Keratinocyte (primary cell): ENCODE measurements around the gene SPEM2. TPM values are rescaled to one million over a fixed set of nuclear protein-coding genes. Genes with fewer than 3 reads are reported as not detected.

ENCODE experiments used
- DNase-seq: peaks from one replicate; pipeline ENCODE4 v3.0.0-alpha.2; 2011; ENCODE audit warnings: low read depth, missing footprints, low spot score
- FAIRE-seq: peaks from 2 replicates; lab custom pipeline; 2011; peaks lifted over from hg19 to GRCh38; lab: Jason Lieb, UNC
- H2AFZ ChIP-seq: 2 replicates; pipeline ENCODE4 v1.6.0; 2012; ENCODE audit warnings: low read length, control low read depth, inconsistent platforms; ENCODE audit not compliant: control insufficient read depth
- H3K27ac ChIP-seq: 2 replicates; pipeline ENCODE4 v1.5.1; 2011; ENCODE audit warnings: low read length; ENCODE audit not compliant: control insufficient read depth, insufficient read depth
- H3K27me3 ChIP-seq: 3 replicates; pipeline ENCODE4 v1.6.0; 2011; ENCODE audit warnings: low read length; ENCODE audit not compliant: control insufficient read depth, insufficient read depth; ENCODE audit errors: extremely low read depth
- H3K36me3 ChIP-seq, 2 experiments: 2 replicates in 1 of 2; 3 replicates in 1 of 2; pipeline ENCODE4 v1.5.1; 2011; ENCODE audit warnings: low read length in 2 of 2, mild to moderate bottlenecking in 1 of 2; ENCODE audit not compliant: control insufficient read depth in 2 of 2, insufficient read depth in 2 of 2; ENCODE audit errors: extremely low read depth in 1 of 2
- H3K4me1 ChIP-seq: 3 replicates; pipeline ENCODE4 v1.5.1; 2011; ENCODE audit warnings: low read length; ENCODE audit not compliant: control insufficient read depth, insufficient read depth; ENCODE audit errors: extremely low read depth
- H3K4me2 ChIP-seq: 3 replicates; pipeline ENCODE4 v1.6.0; 2011; ENCODE audit warnings: low read depth, low read length; ENCODE audit not compliant: control insufficient read depth, insufficient read depth; ENCODE audit errors: extremely low read depth
- H3K4me3 ChIP-seq, 3 experiments: fragments of 200-600 bp in 1 of 3; sonication (generic) in 1 of 3; 2 replicates in 2 of 3; 3 replicates in 1 of 3; pipeline ENCODE4 v1.5.1; 2011 to 2016; ENCODE audit warnings: low read length in 3 of 3, mild to moderate bottlenecking in 3 of 3, control low read depth in 2 of 3, inconsistent platforms in 1 of 3, low read depth in 1 of 3, mixed read lengths in 1 of 3, mixed run types in 1 of 3, moderate library complexity in 1 of 3; ENCODE audit not compliant: control insufficient read depth in 2 of 3, insufficient read depth in 2 of 3; ENCODE audit errors: extremely low read depth in 1 of 3
- H3K79me2 ChIP-seq: 2 replicates; pipeline ENCODE4 v1.6.0; 2012; ENCODE audit warnings: low read length; ENCODE audit not compliant: control insufficient read depth, insufficient read depth
- H3K9ac ChIP-seq: 3 replicates; pipeline ENCODE4 v1.6.0; 2011; ENCODE audit warnings: low read length; ENCODE audit not compliant: control insufficient read depth, insufficient read depth; ENCODE audit errors: extremely low read depth
- H3K9me1 ChIP-seq: 3 replicates; pipeline ENCODE4 v1.6.0; 2011; ENCODE audit warnings: low read length; ENCODE audit not compliant: control insufficient read depth, insufficient read depth; ENCODE audit errors: extremely low read depth
- H3K9me3 ChIP-seq: 2 replicates; pipeline ENCODE4 v1.5.1; 2012; ENCODE audit warnings: low read depth, low read length; ENCODE audit not compliant: control insufficient read depth
- H4K20me1 ChIP-seq: 3 replicates; pipeline ENCODE4 v1.6.0; 2011; ENCODE audit warnings: low read length; ENCODE audit not compliant: control insufficient read depth, insufficient read depth; ENCODE audit errors: extremely low read depth
- EZH2 ChIP-seq: IDR thresholded peaks from one replicate; pipeline ENCODE4 v1.6.1; 2012; ENCODE audit warnings: inconsistent platforms, mild to moderate bottlenecking, low read length, moderate library complexity
- dilution Hi-C: fragments of 300-500 bp; cut with MboI; formaldehyde crosslinking; loops from one replicate; pipeline ENCODE4 v1.7.0; 2020; ENCODE audit warnings: low sequenced_read_pairs; ENCODE audit not compliant: extremely low pct_ligation_motif_present
- polyA plus RNA-seq, 5 experiments: library from polyadenylated mRNA; depleted of rRNA in 3 of 5; stranded (reverse) in 3 of 5; stranded (forward) in 1 of 5; unstranded in 1 of 5; fragments of >200 nt; gene quantifications; 1 replicate in 1 of 5; 2 replicates in 3 of 5; 3 replicates in 1 of 5; pipeline versions ENCODE4 v1.2.1 to v1.2.3, GENCODE V29; 2011 to 2012; ENCODE audit warnings: missing spikeins in 2 of 5, low read depth in 1 of 5, low replicate concordance in 1 of 5
- TF ChIP-seq, protein P1 (sequence below), 3 experiments: IDR thresholded peaks in 1 of 3; conservative IDR thresholded peaks in 1 of 3; optimal IDR thresholded peaks in 1 of 3; 2 replicates in 2 of 3; 3 replicates in 1 of 3; pipeline versions ENCODE3 to v1.5.1; 2011; ENCODE audit warnings: low read length in 3 of 3, mild to moderate bottlenecking in 3 of 3, moderate library complexity in 2 of 3, control low read depth in 1 of 3, inconsistent platforms in 1 of 3; ENCODE audit not compliant: insufficient read depth in 2 of 3; ENCODE audit errors: extremely low read depth in 1 of 3

SPEM2 gene
- polyA plus RNA-seq, 1 donor (not counting 4 experiments of a cell fraction or from before 2014, with no cell fraction given), result not detected

DNA sequence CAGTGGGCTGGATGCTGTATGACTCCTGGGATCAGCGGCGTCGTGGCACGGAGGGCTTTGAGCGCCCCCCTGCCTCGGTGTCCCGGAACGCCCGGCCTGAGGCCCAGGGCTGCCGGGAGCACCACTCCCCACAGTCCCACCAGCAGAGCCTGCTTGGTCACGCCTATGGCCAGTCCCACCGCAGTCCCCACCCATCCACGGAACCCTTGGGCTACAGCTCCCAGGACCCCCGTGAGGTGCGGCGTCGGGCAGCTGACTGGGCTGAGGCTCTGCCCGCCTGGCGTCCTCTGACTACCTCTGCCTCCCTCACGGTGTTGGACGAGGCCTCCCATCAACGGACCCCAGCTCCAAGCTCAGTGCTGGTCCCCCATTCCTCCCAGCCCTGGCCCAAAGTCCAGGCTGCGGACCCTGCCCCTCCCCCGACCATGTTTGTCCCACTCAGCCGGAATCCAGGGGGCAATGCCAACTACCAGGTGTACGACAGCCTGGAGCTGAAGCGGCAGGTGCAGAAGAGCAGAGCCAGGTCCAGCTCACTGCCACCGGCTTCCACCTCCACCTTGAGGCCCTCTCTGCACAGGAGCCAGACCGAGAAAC is 1.6 kb downstream of the SPEM2 start:
- no peaks in the 10 kb centered on the region for H3K9me3 ChIP-seq
- no peaks in the 10 kb centered on the region for H4K20me1 ChIP-seq
- no peaks in the 10 kb centered on the region for H3K4me1 ChIP-seq
- H3K36me3 ChIP-seq, result no peaks in the 10 kb centered on the region
- no peak overlapping the region for H3K4me2 ChIP-seq
- no peaks in the 10 kb centered on the region for H3K27me3 ChIP-seq
- no peaks in the 10 kb centered on the region for H3K9me1 ChIP-seq
- H2AFZ ChIP-seq, result no peak overlapping the region
- DNase-seq (no peak), FAIRE-seq (no peak)
- H3K79me2 ChIP-seq, result no peaks in the 10 kb centered on the region
- dilution Hi-C loops, result no loop called here
- H3K9ac ChIP-seq, result no peak overlapping the region
- no peak overlapping the region for H3K4me3 ChIP-seq
- TF ChIP-seq EZH2, result no peak
- TF ChIP-seq, protein P1, sequence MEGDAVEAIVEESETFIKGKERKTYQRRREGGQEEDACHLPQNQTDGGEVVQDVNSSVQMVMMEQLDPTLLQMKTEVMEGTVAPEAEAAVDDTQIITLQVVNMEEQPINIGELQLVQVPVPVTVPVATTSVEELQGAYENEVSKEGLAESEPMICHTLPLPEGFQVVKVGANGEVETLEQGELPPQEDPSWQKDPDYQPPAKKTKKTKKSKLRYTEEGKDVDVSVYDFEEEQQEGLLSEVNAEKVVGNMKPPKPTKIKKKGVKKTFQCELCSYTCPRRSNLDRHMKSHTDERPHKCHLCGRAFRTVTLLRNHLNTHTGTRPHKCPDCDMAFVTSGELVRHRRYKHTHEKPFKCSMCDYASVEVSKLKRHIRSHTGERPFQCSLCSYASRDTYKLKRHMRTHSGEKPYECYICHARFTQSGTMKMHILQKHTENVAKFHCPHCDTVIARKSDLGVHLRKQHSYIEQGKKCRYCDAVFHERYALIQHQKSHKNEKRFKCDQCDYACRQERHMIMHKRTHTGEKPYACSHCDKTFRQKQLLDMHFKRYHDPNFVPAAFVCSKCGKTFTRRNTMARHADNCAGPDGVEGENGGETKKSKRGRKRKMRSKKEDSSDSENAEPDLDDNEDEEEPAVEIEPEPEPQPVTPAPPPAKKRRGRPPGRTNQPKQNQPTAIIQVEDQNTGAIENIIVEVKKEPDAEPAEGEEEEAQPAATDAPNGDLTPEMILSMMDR (optimal IDR thresholded peaks at IDR 0.05 in 1 of 3, IDR thresholded peaks at IDR 0.05 in 1 of 3, conservative IDR thresholded peaks at IDR 0.05 in 1 of 3; ENCODE audit: extremely low read depth in 1 of 3, insufficient read depth in 2 of 3, low read length in 3 of 3), result no peak
- no peak overlapping the region for H3K27ac ChIP-seq

DNA sequence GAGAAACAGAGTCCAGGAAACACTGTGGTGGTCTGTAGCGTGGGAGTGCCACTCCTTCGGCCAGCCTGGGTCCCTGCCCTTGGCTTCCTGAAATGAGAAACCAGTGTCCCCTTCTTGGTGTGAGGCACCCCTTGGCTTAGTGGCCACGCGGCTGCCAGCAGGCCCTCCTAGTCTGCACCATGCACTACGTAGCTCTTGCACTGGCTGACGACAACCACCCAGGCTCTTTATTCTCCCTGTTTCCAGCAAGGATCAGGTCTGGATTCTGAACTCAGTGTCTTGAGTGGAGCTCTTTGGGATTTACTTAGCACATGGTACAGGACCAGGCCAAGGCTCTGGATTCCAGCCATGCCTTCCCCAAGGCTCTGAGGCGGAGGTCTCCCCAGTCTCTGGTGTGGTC is 2.1 kb downstream of the SPEM2 start:
- DNase-seq (no peak), FAIRE-seq (no peak)
- no peak overlapping the region for H3K4me3 ChIP-seq
- H3K4me2 ChIP-seq, result no peak overlapping the region
- dilution Hi-C loops, result no loop called here
- H3K9me3 ChIP-seq, result no peaks in the 10 kb centered on the region
- no peaks in the 10 kb centered on the region for H3K79me2 ChIP-seq
- H3K9me1 ChIP-seq, result no peaks in the 10 kb centered on the region
- no peak overlapping the region for H2AFZ ChIP-seq
- no peak overlapping the region for H3K9ac ChIP-seq
- no peak overlapping the region for H3K27ac ChIP-seq
- no peaks in the 10 kb centered on the region for H4K20me1 ChIP-seq
- no peaks in the 10 kb centered on the region for H3K27me3 ChIP-seq
- H3K4me1 ChIP-seq, result no peaks in the 10 kb centered on the region
- H3K36me3 ChIP-seq, result no peaks in the 10 kb centered on the region
- TF ChIP-seq, protein P1 (optimal IDR thresholded peaks at IDR 0.05 in 1 of 3, IDR thresholded peaks at IDR 0.05 in 1 of 3, conservative IDR thresholded peaks at IDR 0.05 in 1 of 3; ENCODE audit: extremely low read depth in 1 of 3, insufficient read depth in 2 of 3, low read length in 3 of 3), result no peak
- TF ChIP-seq EZH2, result no peak
